CD4-positive, alpha-beta T cell treated with Interleukin-12 subunit alpha and Interleukin-12 subunit beta, for 1 hour (primary cell): Measurements from ENCODE around the gene FSIP1.

Experiments used
- DNase-seq: peaks from one replicate; pipeline ENCODE4 v3.0.0-alpha.2; 2020

FSIP1 gene

GRCh38 chr15:39613271-39613670, 169.4 kb downstream of the FSIP1 start:
- no peak for DNase-seq

GRCh38 chr15:39610665-39611064, 172.0 kb downstream of the FSIP1 start:
- DNase-seq = no peak

- DNase-seq = no peak
Measured at GRCh38 chr15:39609166-39609916, 173.3 kb downstream of the FSIP1 start.

- no peak for DNase-seq
Measured at GRCh38 chr15:39608185-39609139, 174.2 kb downstream of the FSIP1 start.

- DNase-seq = no peak
Measured at GRCh38 chr15:39605146-39605545, 177.5 kb downstream of the FSIP1 start.

DNA sequence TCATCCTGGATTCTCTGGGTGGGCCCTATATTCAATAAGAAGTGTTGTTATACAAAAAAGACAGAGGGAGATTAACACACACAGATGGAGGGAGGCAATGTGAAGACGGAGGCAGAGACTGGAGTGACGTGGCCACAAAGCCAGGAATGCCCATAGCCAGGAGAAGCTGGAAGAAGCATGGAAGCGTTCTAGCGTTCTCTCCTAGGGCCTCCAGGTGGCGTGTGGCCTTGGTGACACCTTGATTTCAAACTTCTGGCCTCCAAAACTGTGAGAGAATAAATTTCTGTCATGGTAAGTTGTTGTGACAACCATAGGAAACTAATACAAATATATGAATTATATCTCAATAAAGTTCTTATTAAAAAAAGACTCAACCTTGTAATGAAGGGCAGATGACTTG, 180.5 kb downstream of the FSIP1 start:
- DNase-seq = no peak

DNA sequence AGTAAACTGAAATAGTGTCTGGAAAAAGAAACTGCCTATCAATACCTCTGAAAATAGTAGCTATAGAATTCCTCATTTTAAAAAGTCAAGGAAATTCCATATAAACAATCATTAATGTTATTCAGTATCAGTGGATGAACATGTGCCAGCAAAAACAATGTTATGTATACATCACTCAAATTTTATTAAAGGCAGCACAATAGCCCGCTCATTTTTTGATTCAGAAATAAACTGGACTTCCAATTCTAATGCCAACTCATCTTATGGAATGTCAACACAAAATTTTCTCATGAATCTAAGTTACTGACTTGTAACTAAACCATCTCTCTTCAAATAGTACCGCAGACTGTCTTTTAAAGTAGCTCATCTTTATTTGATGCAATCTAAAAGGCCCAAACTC, 182.8 kb downstream of the FSIP1 start:
- no peak for DNase-seq

GRCh38 chr15:39598958-39599845, 183.4 kb downstream of the FSIP1 start:
- DNase-seq = no peak

DNA sequence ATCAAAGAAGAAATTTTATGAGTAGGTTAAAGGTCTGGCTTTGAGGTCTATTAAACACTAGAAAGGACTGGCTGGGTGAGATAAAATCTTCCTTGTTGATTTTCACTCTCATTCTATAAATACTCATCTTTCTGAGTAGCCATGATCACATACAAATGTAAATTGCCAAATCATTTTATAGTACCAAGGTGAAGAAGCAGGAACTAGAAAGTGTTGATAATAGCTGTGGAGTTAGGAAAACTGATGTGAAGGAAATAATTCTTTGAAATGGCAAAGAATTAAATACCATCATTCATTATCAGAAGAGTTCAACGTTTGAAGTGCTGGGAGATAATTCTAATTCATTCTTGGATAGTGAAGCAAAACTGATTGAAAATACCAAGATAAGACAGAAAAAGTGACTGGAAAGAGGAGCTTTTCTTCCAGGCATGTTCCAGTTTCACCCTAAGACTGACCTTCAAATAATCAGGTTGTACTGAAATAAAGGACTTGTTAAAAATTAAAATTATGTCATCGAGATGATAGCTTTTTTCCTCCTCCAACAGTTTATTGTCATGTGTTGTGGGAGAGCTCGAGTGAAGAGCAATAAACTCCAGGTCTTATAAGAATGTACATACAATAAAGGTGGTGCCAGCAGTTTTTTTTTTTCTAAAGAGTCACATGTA, 184.3 kb downstream of the FSIP1 start:
- DNase-seq = no peak

DNA sequence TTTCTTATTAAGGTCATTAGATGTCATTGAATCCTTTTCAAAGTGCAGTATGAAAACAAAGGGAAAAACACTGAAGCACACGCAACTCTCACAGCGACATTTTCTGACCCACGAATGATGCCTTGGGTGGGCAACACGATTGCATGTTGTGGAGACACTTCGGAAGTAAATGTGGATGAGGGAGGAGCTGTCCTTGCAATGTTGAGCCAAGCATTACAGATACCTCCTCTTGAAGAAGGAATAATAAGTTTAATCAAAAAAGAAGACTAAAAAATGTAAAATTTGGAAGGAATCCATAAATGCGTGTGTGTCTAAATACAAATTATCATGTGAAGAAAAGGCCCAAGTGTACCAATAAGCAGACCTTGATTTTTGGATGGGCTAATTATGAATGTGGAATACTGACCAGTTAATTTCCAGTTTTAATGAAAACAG, 184.9 kb downstream of the FSIP1 start:
- no peak for DNase-seq

- DNase-seq = no peak
Measured at GRCh38 chr15:39597336-39597735, 185.3 kb downstream of the FSIP1 start.

DNA sequence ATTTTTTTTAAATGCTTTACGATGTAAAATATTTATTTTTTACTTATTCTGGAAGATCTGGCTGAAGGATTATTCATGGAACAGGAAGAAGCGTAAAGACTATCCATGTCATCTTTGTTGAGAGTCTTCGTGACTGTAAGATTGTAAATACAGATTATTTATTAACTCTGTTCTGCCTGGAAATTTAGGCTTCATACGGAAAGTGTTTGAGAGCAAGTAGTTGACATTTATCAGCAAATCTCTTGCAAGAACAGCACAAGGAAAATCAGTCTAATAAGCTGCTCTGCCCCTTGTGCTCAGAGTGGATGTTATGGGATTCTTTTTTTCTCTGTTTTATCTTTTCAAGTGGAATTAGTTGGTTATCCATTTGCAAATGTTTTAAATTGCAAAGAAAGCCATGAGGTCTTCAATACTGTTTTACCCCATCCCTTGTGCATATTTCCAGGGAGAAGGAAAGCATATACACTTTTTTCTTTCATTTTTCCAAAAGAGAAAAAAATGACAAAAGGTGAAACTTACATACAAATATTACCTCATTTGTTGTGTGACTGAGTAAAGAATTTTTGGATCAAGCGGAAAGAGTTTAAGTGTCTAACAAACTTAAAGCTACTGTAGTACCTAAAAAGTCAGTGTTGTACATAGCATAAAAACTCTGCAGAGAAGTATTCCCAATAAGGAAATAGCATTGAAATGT, 186.1 kb downstream of the FSIP1 start:
- no peak for DNase-seq

GRCh38 chr15:39595338-39596221, 187.1 kb downstream of the FSIP1 start:
- no peak for DNase-seq

- DNase-seq = no peak
Measured at GRCh38 chr15:39594446-39595337, 187.9 kb downstream of the FSIP1 start.

GRCh38 chr15:39593656-39594445, 188.8 kb downstream of the FSIP1 start:
- peak; percentile 60 for DNase-seq

- no peak for DNase-seq
Measured at GRCh38 chr15:39593071-39593655, 189.5 kb downstream of the FSIP1 start.

- no peak for DNase-seq
Measured at GRCh38 chr15:39592500-39592899, 190.1 kb downstream of the FSIP1 start.

DNA sequence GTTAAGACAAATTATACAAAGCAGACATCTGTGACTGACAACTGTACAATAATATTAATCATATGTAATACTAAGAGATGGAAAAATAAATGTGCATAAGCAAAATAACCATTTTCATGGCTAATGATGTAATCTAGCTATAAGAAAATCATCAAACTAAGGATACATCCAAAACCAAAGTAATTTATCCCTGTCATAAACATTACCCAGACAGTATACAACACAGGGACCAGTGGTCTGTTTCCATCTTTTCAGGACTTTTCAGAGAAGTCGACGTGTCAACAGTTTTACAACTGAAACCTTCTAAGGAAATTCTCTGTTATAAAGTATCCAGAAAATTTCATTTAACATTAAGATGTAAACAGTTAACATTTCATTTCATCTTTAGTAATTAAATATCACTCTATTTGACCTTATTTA, 190.7 kb downstream of the FSIP1 start:
- no peak for DNase-seq
